Renal pelvis (tissue), 4 donors: Measurements from ENCODE around the gene PDIA5. TPM values are rescaled to one million over a fixed set of nuclear protein-coding genes. Genes with fewer than 3 reads are reported as not detected.

Experiments used
- DNase-seq: peaks from one replicate; pipeline ENCODE4 v3.0.0-alpha.2; 2013
- polyA plus RNA-seq, 3 donors: library from polyadenylated mRNA; unstranded; fragments of 120-200 nt; gene quantifications; one replicate each; pipeline ENCODE4 v1.2.1, GENCODE V29; 2013; ENCODE audit not compliant: insufficient read length in 3 of 3

The PDIA5 gene
- polyA plus RNA-seq, 3 donors = 25.2 to 30.4 (median 25.9) TPM

- no peak for DNase-seq
Measured at GRCh38 chr3:123159926-123160635, 93.3 kb downstream of the PDIA5 start.

GRCh38 chr3:123161167-123161566, 94.3 kb downstream of the PDIA5 start:
- no peak for DNase-seq

- DNase-seq = no peak
Measured at GRCh38 chr3:123163141-123163540, 96.3 kb downstream of the PDIA5 start.

GRCh38 chr3:123165163-123165562, 98.3 kb downstream of the PDIA5 start:
- DNase-seq = no peak

GRCh38 chr3:123167686-123168085, 100.9 kb downstream of the PDIA5 start:
- no peak for DNase-seq

- no peak for DNase-seq
Measured at GRCh38 chr3:123168122-123168521, 101.3 kb downstream of the PDIA5 start.

- no peak for DNase-seq
Measured at GRCh38 chr3:123168605-123169004, 101.8 kb downstream of the PDIA5 start.

- no peak for DNase-seq
Measured at GRCh38 chr3:123169492-123169929, 102.7 kb downstream of the PDIA5 start.

- no peak for DNase-seq
Measured at GRCh38 chr3:123169930-123170329, 103.1 kb downstream of the PDIA5 start.

- no peak for DNase-seq
Measured at GRCh38 chr3:123180791-123181190, 114.0 kb downstream of the PDIA5 start.

GRCh38 chr3:123186695-123187094, 119.9 kb downstream of the PDIA5 start:
- no peak for DNase-seq

- no peak for DNase-seq
Measured at GRCh38 chr3:123188058-123188457, 121.2 kb downstream of the PDIA5 start.

GRCh38 chr3:123193448-123194101, 126.8 kb downstream of the PDIA5 start:
- DNase-seq = no peak

- no peak for DNase-seq
Measured at GRCh38 chr3:123194552-123194951, 127.7 kb downstream of the PDIA5 start.

GRCh38 chr3:123198372-123198771, 131.5 kb downstream of the PDIA5 start:
- no peak for DNase-seq

GRCh38 chr3:123201223-123201556, 134.4 kb downstream of the PDIA5 start:
- DNase-seq = no peak

- DNase-seq = peak; percentile 94
Measured at GRCh38 chr3:123201557-123202427, 135.0 kb downstream of the PDIA5 start, which contains the start of gene SEC22A. TSS of gene SEC22A (plus strand) at chr3:123201943. CDS start at chr3:123209218, 7,275 bp downstream.

- DNase-seq = no peak
Measured at GRCh38 chr3:123202451-123202850, 135.6 kb downstream of the PDIA5 start.
